ENCODE data around the gene CLRN3.

DNA sequence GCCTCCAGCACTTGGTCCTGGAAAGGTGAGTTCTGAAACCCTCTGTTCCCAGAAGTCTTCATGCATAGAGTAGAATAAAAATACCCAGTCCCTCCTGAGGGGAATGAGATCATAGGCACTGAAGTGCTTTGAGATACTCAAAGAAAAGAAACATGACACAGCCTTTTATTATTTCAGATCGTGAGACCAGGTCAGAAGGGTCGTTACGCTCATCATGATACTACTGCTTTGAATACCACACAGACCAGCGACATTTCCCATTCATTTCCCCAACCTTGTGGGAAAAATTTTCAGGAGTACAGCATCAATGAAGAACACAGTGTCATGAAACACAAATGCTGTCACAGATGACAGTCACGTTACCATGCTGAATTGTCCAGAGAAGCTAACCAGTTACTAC is 15.0 kb downstream of the CLRN3 start:
- TF ChIP-seq POLR2AphosphoS5 (IDR thresholded peaks at IDR 0.05): no peak
- TF ChIP-seq, protein P1, sequence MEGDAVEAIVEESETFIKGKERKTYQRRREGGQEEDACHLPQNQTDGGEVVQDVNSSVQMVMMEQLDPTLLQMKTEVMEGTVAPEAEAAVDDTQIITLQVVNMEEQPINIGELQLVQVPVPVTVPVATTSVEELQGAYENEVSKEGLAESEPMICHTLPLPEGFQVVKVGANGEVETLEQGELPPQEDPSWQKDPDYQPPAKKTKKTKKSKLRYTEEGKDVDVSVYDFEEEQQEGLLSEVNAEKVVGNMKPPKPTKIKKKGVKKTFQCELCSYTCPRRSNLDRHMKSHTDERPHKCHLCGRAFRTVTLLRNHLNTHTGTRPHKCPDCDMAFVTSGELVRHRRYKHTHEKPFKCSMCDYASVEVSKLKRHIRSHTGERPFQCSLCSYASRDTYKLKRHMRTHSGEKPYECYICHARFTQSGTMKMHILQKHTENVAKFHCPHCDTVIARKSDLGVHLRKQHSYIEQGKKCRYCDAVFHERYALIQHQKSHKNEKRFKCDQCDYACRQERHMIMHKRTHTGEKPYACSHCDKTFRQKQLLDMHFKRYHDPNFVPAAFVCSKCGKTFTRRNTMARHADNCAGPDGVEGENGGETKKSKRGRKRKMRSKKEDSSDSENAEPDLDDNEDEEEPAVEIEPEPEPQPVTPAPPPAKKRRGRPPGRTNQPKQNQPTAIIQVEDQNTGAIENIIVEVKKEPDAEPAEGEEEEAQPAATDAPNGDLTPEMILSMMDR (IDR thresholded peaks at IDR 0.05): no peak
